GM12891 (cell line): Measurements from ENCODE around the gene CENPN.

ENCODE experiments used
- POLR2A ChIP-seq: IDR thresholded peaks from 2 replicates; pipeline ENCODE4 v1.6.1; 2011; ENCODE audit warnings: low read depth, low read length, control low read depth
- POLR2AphosphoS5 ChIP-seq: IDR thresholded peaks from 2 replicates; pipeline ENCODE4 v1.6.1; 2011; ENCODE audit warnings: low read depth, low read length, control low read depth
- TAF1 ChIP-seq: IDR thresholded peaks from 2 replicates; pipeline ENCODE4 v1.6.1; 2011; ENCODE audit warnings: low read depth, low read length, control low read depth

DNA sequence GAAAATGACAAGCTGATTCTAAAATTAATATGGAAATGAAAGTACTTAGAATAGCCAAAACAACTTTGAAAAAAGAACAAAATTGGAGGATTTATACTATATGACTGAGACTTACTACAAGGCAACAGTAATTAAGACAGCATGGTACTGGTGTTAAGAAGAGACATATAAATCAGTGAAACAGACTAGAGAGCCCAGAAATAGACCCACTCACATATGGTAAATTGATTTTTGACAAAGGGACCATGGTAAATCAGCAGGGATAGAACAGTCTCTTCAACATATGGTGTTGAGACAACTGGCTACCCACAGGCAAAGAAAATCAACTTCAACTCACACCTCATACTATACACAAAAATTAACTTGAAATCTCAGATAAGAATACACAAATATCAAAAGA lies 13.2 kb upstream of the CENPN start:
- TF ChIP-seq POLR2A (no peak), POLR2AphosphoS5 (no peak), TAF1 (no peak)
